Activated naive CD4-positive, alpha-beta T cell treated with anti-CD3 and anti-CD28 coated beads, Interleukin-2, amount 10 ng/mL, durations not matched to agents 7 days and 5 days (primary cell): ENCODE results near the gene EXD3.

ENCODE experiments used
- CTCF ChIA-PET: fragments of 350-600 bp; sonication (Branson Sonifier 250); formaldehyde crosslinking; loops from one replicate; lab custom pipeline; 2021; ENCODE audit warnings: antibody characterized with exemption; lab: Charles Lee
- DNase-seq: peaks from one replicate; pipeline ENCODE4 v3.0.0-alpha.2; 2020
- H3K27ac Mint-ChIP-seq: one replicate; pipeline ENCODE4 v1.8.0; 2021; ENCODE audit warnings: mild to moderate bottlenecking, moderate library complexity, mixed read lengths
- H3K27me3 Mint-ChIP-seq: one replicate; pipeline ENCODE4 v1.8.0; 2021; ENCODE audit warnings: mild to moderate bottlenecking, mixed read lengths
- H3K36me3 Mint-ChIP-seq: one replicate; pipeline ENCODE4 v1.8.0; 2021; ENCODE audit warnings: mixed read lengths
- H3K4me1 Mint-ChIP-seq: one replicate; pipeline ENCODE4 v1.8.0; 2021; ENCODE audit warnings: mixed read lengths
- H3K4me3 Mint-ChIP-seq: one replicate; pipeline ENCODE4 v1.8.0; 2021; ENCODE audit warnings: mild to moderate bottlenecking, moderate library complexity, mixed read lengths
- H3K9me3 Mint-ChIP-seq: one replicate; pipeline ENCODE4 v1.8.0; 2021; ENCODE audit warnings: mixed read lengths

Gene EXD3

DNA sequence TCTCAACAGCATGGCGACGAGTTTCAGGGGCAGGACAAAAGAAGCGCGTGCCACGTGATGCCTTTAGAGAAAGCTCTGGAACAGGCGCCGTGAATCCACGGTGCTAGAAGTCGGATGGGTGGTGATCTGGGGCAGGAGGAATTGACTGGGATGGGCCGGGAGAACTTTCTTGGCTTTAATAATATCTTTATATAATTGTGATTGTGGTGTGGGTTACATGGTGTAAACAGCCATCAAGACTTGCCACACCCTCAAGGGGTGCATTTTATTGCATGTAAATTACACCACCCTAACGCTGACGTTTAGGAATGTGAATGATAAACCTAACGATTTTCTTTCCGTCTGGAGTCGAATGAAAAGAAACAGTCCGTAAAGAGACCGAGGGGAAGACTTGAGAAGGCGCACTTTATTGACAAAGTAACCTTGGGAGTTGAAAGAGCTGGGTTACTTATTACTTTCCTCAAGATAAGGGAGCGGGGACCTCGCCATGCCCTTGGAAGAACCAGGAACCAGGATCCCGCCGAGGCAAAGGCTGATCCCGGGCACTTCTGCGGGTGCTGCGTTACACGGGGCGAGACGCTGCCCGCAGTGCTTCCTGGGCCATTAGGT is 129.4 kb downstream of the EXD3 start:
- Mint-ChIP-seq H3K36me3 (no peaks in the 10 kb centered on the region), H3K4me3 (no peak overlapping the region), H3K27me3 (peaks cover 57% of the 10 kb centered on the region), H3K4me1 (peaks cover 12% of the 10 kb centered on the region), H3K9me3 (no peaks in the 10 kb centered on the region), H3K27ac (no peak overlapping the region)
- CTCF ChIA-PET: interaction anchor here (1.0 to 2.2 kb wide), 2 partner anchors 8 to 152 kb away, joined by 4 to 7 read pairs; partner anchors contain the start of gene NRARP
- DNase-seq: no peak

DNA sequence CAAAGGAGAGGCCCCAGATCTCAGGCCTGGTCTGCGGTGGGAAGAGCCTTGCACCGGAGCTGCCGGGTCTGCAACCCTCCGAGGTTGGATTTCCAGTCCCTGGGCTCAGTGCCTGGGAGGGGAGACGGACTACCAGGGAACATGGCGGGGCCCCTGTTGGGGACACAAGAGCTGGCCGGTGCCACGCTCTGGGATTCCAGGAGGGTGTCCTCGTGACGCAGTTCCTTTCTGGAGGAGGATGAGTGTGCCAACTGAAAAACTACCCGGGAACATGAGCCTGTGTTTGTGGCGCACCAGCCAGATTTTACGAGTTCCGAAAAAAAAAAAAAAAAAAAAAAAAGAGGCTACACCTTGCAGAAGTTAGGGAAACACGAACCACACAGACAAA is 129.9 kb downstream of the EXD3 start:
- peaks cover 52% of the 10 kb centered on the region for H3K27me3 Mint-ChIP-seq
- no peak overlapping the region for H3K27ac Mint-ChIP-seq
- no peak for DNase-seq
- H3K4me1 Mint-ChIP-seq: peaks cover 12% of the 10 kb centered on the region
- H3K9me3 Mint-ChIP-seq: no peaks in the 10 kb centered on the region
- no peaks in the 10 kb centered on the region for H3K36me3 Mint-ChIP-seq
- no peak overlapping the region for H3K4me3 Mint-ChIP-seq
- CTCF ChIA-PET: interaction anchor here (1.0 to 2.2 kb wide), 2 partner anchors 9 to 153 kb away, joined by 4 to 7 read pairs; partner anchors contain the start of gene NRARP

GRCh38 chr9:137286975-137287383 is 136.0 kb downstream of the EXD3 start:
- Mint-ChIP-seq H3K9me3 (no peaks in the 10 kb centered on the region), H3K27ac (no peak overlapping the region), H3K4me1 (peaks cover 5% of the 10 kb centered on the region), H3K27me3 (peaks cover 26% of the 10 kb centered on the region), H3K36me3 (peaks cover 3% of the 10 kb centered on the region), H3K4me3 (no peak overlapping the region)
- CTCF ChIA-PET: interaction anchor here (0.6 to 1.8 kb wide), 12 partner anchors 10 to 238 kb away, joined by 3 to 8 read pairs (median 4); no protein-coding TSS in a partner anchor
- peak; percentile 71 for DNase-seq

DNA sequence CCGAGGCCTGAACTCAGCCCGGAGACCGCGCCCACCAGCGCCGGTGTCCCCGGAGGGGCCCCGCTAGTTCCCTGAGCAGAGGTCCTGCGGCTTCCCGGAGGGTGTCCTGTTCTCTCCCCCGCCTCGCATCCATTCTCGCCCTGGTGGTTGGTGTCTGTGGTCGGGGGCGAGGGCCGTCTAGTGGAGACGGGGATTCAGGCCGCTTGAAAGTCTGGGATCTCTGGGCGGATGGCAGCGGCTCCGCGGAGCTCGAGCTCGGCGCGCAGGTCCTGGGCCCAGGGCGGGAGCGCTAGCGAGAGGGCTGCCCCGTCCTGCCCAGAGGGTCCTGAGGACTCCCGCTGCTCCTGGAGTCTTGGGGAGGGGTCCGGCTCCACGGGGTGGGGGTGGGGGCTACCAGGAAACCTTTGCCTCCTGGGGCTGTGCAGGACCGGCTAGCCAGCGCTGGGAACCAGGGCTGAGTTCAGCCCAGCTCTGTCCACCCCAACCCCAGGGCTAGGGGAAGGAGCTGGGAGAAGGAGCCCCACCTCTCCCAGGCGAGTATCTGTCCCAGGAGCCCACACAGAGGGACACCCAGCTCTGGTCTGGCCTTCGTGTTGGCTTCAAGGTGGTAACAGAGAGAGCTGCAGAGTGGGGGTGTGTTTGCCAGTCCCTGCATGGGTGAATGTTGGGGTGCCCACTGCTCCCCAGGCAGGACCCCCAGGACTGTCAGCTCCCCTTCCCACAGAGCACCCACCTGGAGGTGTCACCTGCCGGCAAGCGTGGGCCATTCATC is 141.4 kb downstream of the EXD3 start:
- no peak overlapping the region for H3K4me3 Mint-ChIP-seq
- H3K27me3 Mint-ChIP-seq: peaks cover 50% of the 10 kb centered on the region
- H3K36me3 Mint-ChIP-seq: peaks cover 3% of the 10 kb centered on the region
- CTCF ChIA-PET: interaction anchor here (0.6 kb wide), 1 partner anchor 139 kb away, joined by 3 read pairs; no protein-coding TSS in a partner anchor
- H3K9me3 Mint-ChIP-seq: no peaks in the 10 kb centered on the region
- no peak overlapping the region for H3K27ac Mint-ChIP-seq
- no peak for DNase-seq
- H3K4me1 Mint-ChIP-seq: peaks cover 15% of the 10 kb centered on the region

DNA sequence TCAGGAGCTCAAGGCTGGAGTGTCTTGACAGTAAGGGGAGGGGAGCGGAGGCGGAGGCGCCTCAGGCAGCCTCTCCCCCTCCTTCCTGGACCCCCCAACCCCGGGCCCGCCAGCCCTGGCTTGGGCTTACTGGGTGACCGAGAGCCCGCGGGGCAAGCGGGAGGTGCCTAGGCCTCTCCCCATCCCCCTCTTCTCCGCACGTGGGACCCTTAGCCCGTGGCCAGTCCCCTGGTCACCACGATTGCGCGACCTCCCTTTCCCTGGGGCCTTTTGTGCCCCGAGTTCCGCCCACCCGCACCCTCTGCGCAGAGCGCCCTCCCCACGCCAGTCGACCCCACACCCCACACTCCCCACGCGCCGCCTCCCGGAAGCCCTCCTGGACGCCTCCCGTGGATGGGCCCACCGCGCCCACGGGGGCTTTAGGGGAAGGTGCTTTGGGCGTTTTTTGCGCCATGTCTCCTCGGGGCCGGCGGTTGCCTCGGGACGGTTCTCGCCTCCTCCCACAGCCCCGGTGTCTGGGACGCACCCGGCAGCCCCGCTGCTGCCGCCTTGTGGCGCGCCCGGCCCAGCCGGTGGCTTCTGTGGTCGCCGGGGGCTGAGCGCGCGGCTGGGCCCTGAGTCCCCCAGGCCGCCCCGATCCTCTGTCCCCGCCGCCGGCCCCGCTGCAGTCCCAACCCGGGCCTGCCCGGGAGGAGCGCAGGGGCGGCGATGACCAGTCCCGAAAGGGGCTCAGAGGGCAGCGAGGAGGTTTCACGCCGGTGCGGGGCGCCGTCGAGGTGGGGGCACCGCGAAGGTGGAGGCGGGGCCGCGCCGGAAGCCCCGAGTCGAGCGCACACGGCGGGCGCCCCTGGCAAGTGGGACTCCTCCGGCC is 142.3 kb downstream of the EXD3 start:
- H3K9me3 Mint-ChIP-seq: no peaks in the 10 kb centered on the region
- H3K27ac Mint-ChIP-seq: no peak overlapping the region
- H3K36me3 Mint-ChIP-seq: peaks cover 3% of the 10 kb centered on the region
- CTCF ChIA-PET: interaction anchor here (1.0 kb wide), 1 partner anchor 225 kb away, joined by 3 read pairs; no protein-coding TSS in a partner anchor
- no peak overlapping the region for H3K4me3 Mint-ChIP-seq
- peaks cover 55% of the 10 kb centered on the region for H3K27me3 Mint-ChIP-seq
- no peak for DNase-seq
- peaks cover 17% of the 10 kb centered on the region for H3K4me1 Mint-ChIP-seq

GRCh38 chr9:137279741-137280473 is 143.1 kb downstream of the EXD3 start:
- Mint-ChIP-seq H3K4me1 (peaks cover 21% of the 10 kb centered on the region), H3K27ac (no peak overlapping the region), H3K27me3 (peaks cover 57% of the 10 kb centered on the region), H3K4me3 (no peak overlapping the region), H3K9me3 (no peaks in the 10 kb centered on the region), H3K36me3 (peaks cover 3% of the 10 kb centered on the region)
- CTCF ChIA-PET: interaction anchor here (1.0 kb wide), 1 partner anchor 225 kb away, joined by 3 read pairs; no protein-coding TSS in a partner anchor
- no peak for DNase-seq

GRCh38 chr9:137278721-137279711 is 143.9 kb downstream of the EXD3 start:
- no peak for DNase-seq
- CTCF ChIA-PET: interaction anchor here (1.0 kb wide), 1 partner anchor 226 kb away, joined by 3 read pairs; no protein-coding TSS in a partner anchor
- Mint-ChIP-seq H3K27me3 (peaks cover 57% of the 10 kb centered on the region), H3K36me3 (peaks cover 3% of the 10 kb centered on the region), H3K9me3 (no peaks in the 10 kb centered on the region), H3K4me3 (no peak overlapping the region), H3K27ac (no peak overlapping the region), H3K4me1 (peaks cover 24% of the 10 kb centered on the region)

- peaks cover 53% of the 10 kb centered on the region for H3K27me3 Mint-ChIP-seq
- H3K36me3 Mint-ChIP-seq: peaks cover 6% of the 10 kb centered on the region
- no peaks in the 10 kb centered on the region for H3K9me3 Mint-ChIP-seq
- DNase-seq: peak; percentile 46
- CTCF ChIA-PET: interaction anchor here (1.3 kb wide), 1 partner anchor 24 kb away, joined by 4 read pairs; the partner anchor contains the start of gene NRARP
- H3K27ac Mint-ChIP-seq: peak overlapping the region; percentile 82
- H3K4me1 Mint-ChIP-seq: peaks cover 26% of the 10 kb centered on the region
- peak overlapping the region; percentile 79 for H3K4me3 Mint-ChIP-seq
Observed at GRCh38 chr9:137278061-137278701, 144.8 kb downstream of the EXD3 start.

GRCh38 chr9:137277329-137278041 is 145.5 kb downstream of the EXD3 start, which contains the start of gene TOR4A:
Gene TOR4A, plus strand, starts transcription at chr9:137277726. Its CDS starts 964 bp downstream, at chr9:137278690.
- Mint-ChIP-seq H3K4me3 (peak within 1 kb of the TSS; percentile 79), H3K27ac (peak within 1 kb of the TSS; percentile 82), H3K4me1 (peaks cover 22% of the 10 kb centered on the region), H3K36me3 (peaks cover 4% of the 10 kb centered on the region), H3K9me3 (no peaks in the 10 kb centered on the region), H3K27me3 (peaks cover 46% of the 10 kb centered on the region)
- peak; percentile 66 for DNase-seq
- CTCF ChIA-PET: interaction anchor here (1.3 kb wide), 1 partner anchor 25 kb away, joined by 4 read pairs; the partner anchor contains the start of gene NRARP

DNA sequence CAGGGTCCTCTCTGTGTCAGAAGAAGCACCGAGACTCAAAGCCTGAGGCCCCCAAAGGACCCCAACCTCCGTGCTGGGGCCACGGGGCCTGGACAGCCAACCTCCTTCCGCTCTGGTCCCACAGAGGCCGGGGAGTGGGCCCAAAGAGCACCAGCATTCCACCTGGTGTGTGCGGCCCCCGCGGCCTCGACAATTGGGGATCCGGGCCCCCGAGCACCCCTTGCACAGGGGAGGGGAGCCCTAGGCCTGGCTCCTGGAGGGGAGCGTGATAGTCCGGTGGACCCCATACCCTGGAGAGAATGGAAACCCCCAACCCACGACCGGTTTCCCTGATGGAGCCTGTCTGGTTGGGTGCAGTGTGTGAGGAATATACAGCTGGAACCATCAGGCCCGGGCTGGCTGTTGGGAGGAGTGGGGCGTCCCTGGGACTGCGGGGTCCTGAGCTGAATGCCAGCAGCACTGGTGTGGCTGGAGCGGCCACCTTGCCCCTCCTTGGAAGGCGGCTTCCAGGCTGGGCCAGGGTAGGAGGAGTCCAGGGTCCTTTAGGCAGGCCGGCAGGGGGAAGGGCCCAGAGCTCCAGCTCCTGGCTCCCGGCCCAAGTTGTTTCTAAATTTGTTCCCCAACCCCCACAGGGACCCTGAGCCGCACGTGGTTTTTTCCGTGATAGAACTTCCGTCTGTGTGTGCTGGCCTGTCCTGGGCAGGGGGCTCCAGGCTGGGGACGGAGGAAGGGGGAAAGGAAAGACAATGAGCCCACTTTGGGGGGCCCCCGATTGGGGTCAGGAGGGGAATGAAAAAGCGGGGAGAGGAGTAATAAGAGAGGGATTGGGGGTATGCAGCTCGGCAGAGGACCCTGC is 146.3 kb downstream of the EXD3 start:
- peaks cover 40% of the 10 kb centered on the region for H3K27me3 Mint-ChIP-seq
- peaks cover 25% of the 10 kb centered on the region for H3K4me1 Mint-ChIP-seq
- H3K27ac Mint-ChIP-seq: peak overlapping the region; percentile 37
- no peak for DNase-seq
- CTCF ChIA-PET: interaction anchor here (1.3 kb wide), 1 partner anchor 25 kb away, joined by 4 read pairs; the partner anchor contains the start of gene NRARP
- H3K9me3 Mint-ChIP-seq: no peaks in the 10 kb centered on the region
- H3K4me3 Mint-ChIP-seq: peak overlapping the region; percentile 50
- peaks cover 3% of the 10 kb centered on the region for H3K36me3 Mint-ChIP-seq
